ENCODE measurements around the gene GHITM.

Gene GHITM

DNA sequence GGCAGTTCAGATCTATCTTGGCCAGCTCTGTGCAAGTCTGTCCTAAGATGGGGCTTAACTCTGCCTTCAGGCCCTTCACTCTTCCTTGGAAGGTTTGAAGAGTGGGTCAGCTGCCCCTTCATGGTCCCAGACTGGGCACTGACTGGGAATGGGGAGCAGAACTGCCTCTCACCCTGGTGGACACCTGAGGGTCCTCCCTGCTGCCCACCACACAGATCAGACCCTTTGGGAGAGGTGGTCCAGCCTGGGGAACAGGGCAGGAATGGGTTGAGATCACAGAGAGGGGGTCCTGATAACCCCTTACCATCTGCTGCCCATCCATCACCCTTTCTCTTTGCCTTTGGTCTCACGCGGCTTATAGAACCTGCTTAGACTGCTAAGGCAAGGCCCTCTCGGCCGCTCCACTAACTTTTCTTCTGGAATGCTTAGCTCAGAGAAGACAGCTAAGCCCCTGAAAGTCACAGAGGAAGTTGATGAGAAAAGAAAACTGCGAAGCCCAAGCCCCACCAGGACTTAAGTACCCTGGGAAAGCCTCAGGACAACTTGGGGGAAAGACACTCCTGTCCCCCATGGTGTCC is 54.6 kb downstream of the GHITM start:
- TF ChIP-seq, protein P1, sequence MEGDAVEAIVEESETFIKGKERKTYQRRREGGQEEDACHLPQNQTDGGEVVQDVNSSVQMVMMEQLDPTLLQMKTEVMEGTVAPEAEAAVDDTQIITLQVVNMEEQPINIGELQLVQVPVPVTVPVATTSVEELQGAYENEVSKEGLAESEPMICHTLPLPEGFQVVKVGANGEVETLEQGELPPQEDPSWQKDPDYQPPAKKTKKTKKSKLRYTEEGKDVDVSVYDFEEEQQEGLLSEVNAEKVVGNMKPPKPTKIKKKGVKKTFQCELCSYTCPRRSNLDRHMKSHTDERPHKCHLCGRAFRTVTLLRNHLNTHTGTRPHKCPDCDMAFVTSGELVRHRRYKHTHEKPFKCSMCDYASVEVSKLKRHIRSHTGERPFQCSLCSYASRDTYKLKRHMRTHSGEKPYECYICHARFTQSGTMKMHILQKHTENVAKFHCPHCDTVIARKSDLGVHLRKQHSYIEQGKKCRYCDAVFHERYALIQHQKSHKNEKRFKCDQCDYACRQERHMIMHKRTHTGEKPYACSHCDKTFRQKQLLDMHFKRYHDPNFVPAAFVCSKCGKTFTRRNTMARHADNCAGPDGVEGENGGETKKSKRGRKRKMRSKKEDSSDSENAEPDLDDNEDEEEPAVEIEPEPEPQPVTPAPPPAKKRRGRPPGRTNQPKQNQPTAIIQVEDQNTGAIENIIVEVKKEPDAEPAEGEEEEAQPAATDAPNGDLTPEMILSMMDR (IDR thresholded peaks at IDR 0.05; ENCODE audit: insufficient read depth, low read length, poor library complexity, severe bottlenecking), result no peak
- no peaks in the 10 kb centered on the region for H4K20me1 ChIP-seq (ENCODE audit: low read depth, low read length)
- no peaks in the 10 kb centered on the region for H3K9me3 ChIP-seq (ENCODE audit: insufficient read depth, low read length)
- H3K9me2 ChIP-seq (replicated peaks; ENCODE audit: insufficient read depth, low read length), result no peaks in the 10 kb centered on the region
- no peak overlapping the region for H3K4me3 ChIP-seq (ENCODE audit: insufficient read depth, low read length, poor library complexity, severe bottlenecking)
- H3K36me3 ChIP-seq (ENCODE audit: low read length), result no peaks in the 10 kb centered on the region
- no peak overlapping the region for H3K27ac ChIP-seq (ENCODE audit: low read depth, low read length)
- H3K79me2 ChIP-seq (ENCODE audit: insufficient read depth, low read length), result no peaks in the 10 kb centered on the region
- no peak overlapping the region for H2AFZ ChIP-seq (ENCODE audit: low read depth, low read length, severe bottlenecking)
- no peak overlapping the region for H3K9ac ChIP-seq (ENCODE audit: low read length)
- no peak overlapping the region for H3K4me2 ChIP-seq (ENCODE audit: low read depth, low read length, poor library complexity, severe bottlenecking)
- H3K27me3 ChIP-seq (ENCODE audit: low read length), result no peaks in the 10 kb centered on the region
- H3F3A ChIP-seq (ENCODE audit: insufficient read depth), result no peaks in the 10 kb centered on the region

DNA sequence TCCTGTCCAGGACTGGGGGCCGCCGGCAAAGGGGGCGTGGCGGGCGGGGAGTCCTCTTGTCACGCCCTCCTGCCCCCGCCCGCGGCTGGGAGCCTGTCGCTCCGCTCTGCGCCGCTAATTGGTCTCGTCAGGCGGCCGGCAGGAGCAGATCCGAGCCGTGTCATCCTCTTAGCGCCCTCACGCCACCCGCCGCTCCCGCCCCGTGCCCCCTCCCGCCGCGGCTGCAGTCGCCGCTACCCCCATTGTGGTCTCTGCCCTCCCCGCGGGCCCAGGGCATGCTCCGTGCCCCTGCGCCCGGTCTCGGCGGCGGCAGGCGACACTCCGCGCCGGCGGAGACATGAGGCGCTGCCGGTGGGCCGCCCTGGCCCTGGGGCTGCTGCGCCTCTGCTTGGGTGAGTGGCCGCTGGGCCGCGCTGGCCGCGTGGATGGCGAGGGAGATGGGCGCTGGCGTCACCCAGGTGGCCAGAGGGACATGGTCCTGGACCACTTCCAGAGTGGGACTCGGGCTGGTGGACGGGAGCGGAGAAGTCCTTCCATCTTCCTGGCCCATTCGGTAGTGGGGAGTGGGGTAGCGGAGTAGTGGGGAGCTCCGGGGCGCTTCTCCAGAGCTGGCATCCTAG is 55.2 kb downstream of the GHITM start, which contains the start of gene CDHR1:
CDHR1 (plus strand) TSS at position 114 of the 620 bp plus-strand sequence; CDS start at position 338, 224 bp downstream.
- no peak within 1 kb of the TSS for H3K9ac ChIP-seq (ENCODE audit: low read length)
- no peaks in the 10 kb centered on the region for H4K20me1 ChIP-seq (ENCODE audit: low read depth, low read length)
- H3K9me2 ChIP-seq (replicated peaks; ENCODE audit: insufficient read depth, low read length), result no peaks in the 10 kb centered on the region
- no peak for TF ChIP-seq EZH2phosphoT487 (conservative IDR thresholded peaks at IDR 0.05; ENCODE audit: low read length)
- TF ChIP-seq, protein P1 (IDR thresholded peaks at IDR 0.05; ENCODE audit: insufficient read depth, low read length, poor library complexity, severe bottlenecking), result no peak
- no peak within 1 kb of the TSS for H3K27ac ChIP-seq (ENCODE audit: low read depth, low read length)
- H3K9me3 ChIP-seq (ENCODE audit: insufficient read depth, low read length), result no peaks in the 10 kb centered on the region
- H3K79me2 ChIP-seq (ENCODE audit: insufficient read depth, low read length), result no peaks in the 10 kb centered on the region
- no peaks in the 10 kb centered on the region for H3K36me3 ChIP-seq (ENCODE audit: low read length)
- H3K4me3 ChIP-seq (ENCODE audit: insufficient read depth, low read length, poor library complexity, severe bottlenecking), result no peak within 1 kb of the TSS
- H3K4me2 ChIP-seq (ENCODE audit: low read depth, low read length, poor library complexity, severe bottlenecking), result no peak within 1 kb of the TSS
- H3F3A ChIP-seq (ENCODE audit: insufficient read depth), result no peaks in the 10 kb centered on the region
- no peak within 1 kb of the TSS for H2AFZ ChIP-seq (ENCODE audit: low read depth, low read length, severe bottlenecking)
- no peaks in the 10 kb centered on the region for H3K27me3 ChIP-seq (ENCODE audit: low read length)

DNA sequence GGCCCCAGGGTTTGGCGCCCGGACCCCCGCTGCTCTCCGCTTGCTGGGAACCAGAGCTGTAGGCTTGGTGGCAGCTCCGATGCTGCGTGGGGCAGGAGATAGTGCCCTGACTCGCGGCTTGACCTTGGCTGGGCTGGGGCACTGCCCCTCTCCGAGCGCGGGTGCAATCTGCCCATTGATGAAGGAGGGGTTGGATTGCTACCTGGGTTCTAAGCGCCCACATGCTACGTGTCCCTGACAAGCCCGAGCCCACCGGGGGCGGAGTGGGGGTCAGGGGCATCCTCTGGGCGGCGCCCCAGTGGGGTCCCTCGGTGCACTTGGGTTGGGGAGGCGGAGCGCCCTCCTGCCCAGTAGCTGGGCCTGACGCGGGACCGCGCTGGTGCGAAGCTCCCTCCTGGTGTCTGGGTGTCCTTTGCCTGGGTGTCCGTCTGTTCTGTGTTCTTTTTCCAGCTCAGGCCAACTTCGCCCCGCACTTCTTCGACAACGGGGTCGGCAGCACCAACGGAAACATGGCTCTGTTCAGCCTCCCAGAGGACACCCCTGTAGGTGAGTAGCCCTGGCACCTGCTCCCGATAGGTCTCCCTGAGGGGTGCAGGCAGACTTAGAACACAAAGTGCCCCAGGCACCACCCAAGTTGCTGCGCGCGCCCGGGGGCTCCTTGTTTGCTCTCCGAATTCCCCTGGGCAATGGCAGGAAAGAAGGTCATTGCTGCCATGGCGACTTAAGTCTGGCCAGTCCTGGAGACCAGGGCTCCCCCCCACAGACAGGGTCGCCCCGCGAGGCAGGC is 55.9 kb downstream of the GHITM start:
- H4K20me1 ChIP-seq (ENCODE audit: low read depth, low read length), result no peaks in the 10 kb centered on the region
- no peak overlapping the region for H2AFZ ChIP-seq (ENCODE audit: low read depth, low read length, severe bottlenecking)
- H3K9ac ChIP-seq (ENCODE audit: low read length), result no peak overlapping the region
- H3K4me2 ChIP-seq (ENCODE audit: low read depth, low read length, poor library complexity, severe bottlenecking), result no peak overlapping the region
- no peaks in the 10 kb centered on the region for H3K36me3 ChIP-seq (ENCODE audit: low read length)
- no peaks in the 10 kb centered on the region for H3K27me3 ChIP-seq (ENCODE audit: low read length)
- no peaks in the 10 kb centered on the region for H3F3A ChIP-seq (ENCODE audit: insufficient read depth)
- H3K9me2 ChIP-seq (replicated peaks; ENCODE audit: insufficient read depth, low read length), result no peaks in the 10 kb centered on the region
- TF ChIP-seq, protein P1 (IDR thresholded peaks at IDR 0.05; ENCODE audit: insufficient read depth, low read length, poor library complexity, severe bottlenecking), result no peak
- no peak for TF ChIP-seq EZH2phosphoT487 (conservative IDR thresholded peaks at IDR 0.05; ENCODE audit: low read length)
- H3K9me3 ChIP-seq (ENCODE audit: insufficient read depth, low read length), result no peaks in the 10 kb centered on the region
- no peaks in the 10 kb centered on the region for H3K79me2 ChIP-seq (ENCODE audit: insufficient read depth, low read length)
- no peak overlapping the region for H3K4me3 ChIP-seq (ENCODE audit: insufficient read depth, low read length, poor library complexity, severe bottlenecking)
- H3K27ac ChIP-seq (ENCODE audit: low read depth, low read length), result no peak overlapping the region

All from SU-DHL-6 (cell line).